Activated T-helper 1 cell treated with anti-CD3 and anti-CD28 coated beads, Interleukin-12 subunit alpha, Interleukin-12 subunit beta, Interleukin-2, Interleukin-4 antibody, amounts not matched to agents 30 ng/mL and 10 ng/mL and 1 ng/mL, durations not matched to agents 14 hours and 24 hours and 36 hours (primary cell): Measurements from ENCODE around the gene MRPL46. TPM values are rescaled to one million over a fixed set of nuclear protein-coding genes. Genes with fewer than 3 reads are reported as not detected.
"Not testable (repeated sequence)": the region's sequence is repeated elsewhere in the genome, so short reads cannot be mapped to it uniquely, and the experiment has no call there.

Experiments
- DNase-seq: peaks from one replicate; pipeline ENCODE4 v3.0.0; 2021; ENCODE audit warnings: low spot score
- H3K27ac Mint-ChIP-seq: one replicate; pipeline ENCODE4 v1.8.0; 2021; ENCODE audit warnings: mild to moderate bottlenecking, mixed read lengths
- H3K27me3 Mint-ChIP-seq: one replicate; pipeline ENCODE4 v1.8.0; 2022; ENCODE audit warnings: mild to moderate bottlenecking, moderate library complexity, mixed read lengths; ENCODE audit not compliant: insufficient read depth
- H3K36me3 Mint-ChIP-seq: one replicate; pipeline ENCODE4 v1.8.0; 2021; ENCODE audit warnings: low read depth, mixed read lengths
- H3K4me1 Mint-ChIP-seq: one replicate; pipeline ENCODE4 v1.8.0; 2021; ENCODE audit warnings: low read depth, mixed read lengths
- H3K4me3 Mint-ChIP-seq: one replicate; pipeline ENCODE4 v1.8.0; 2021; ENCODE audit warnings: mild to moderate bottlenecking, moderate library complexity, mixed read lengths
- H3K9me3 Mint-ChIP-seq: one replicate; pipeline ENCODE4 v1.8.0; 2021; ENCODE audit warnings: mixed read lengths
- intact Hi-C: fragments of 100-400 bp; cut with micrococcal nuclease; formaldehyde crosslinking; loops from one replicate; pipeline ENCODE4 v1.15.1; 2024
- total RNA-seq: library from RNA; stranded (reverse); gene quantifications from 2 replicates; pipeline ENCODE4 v1.2.3, GENCODE V29; 2022

MRPL46 gene
- total RNA-seq, 1 donor from 2014 or later, result 47.5 TPM

DNA sequence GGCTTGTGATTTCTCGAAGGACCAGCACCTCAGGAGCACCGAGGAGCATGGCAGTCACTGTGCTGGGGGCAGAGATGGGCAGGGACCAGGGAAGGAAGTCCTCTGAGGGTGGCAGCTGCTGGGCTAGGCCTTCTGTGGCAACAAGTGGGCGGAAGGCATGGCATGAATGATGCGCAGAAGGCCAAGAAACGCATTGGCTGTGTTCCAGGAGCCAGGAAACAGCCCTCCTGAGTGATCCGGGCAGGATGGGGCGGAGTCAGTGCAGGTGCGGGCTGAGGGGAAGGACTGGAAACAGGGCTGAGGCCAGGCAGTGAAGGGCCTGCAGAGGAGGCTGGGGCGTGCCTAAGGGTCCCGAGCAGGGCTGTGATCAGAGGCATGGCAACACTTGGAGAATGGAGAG lies 24.0 kb upstream of the MRPL46 start:
- Mint-ChIP-seq H3K27ac (no peak overlapping the region), H3K4me1 (no peaks in the 10 kb centered on the region), H3K36me3 (no peaks in the 10 kb centered on the region), H3K4me3 (no peak overlapping the region), H3K27me3 (no peaks in the 10 kb centered on the region), H3K9me3 (no peaks in the 10 kb centered on the region)
- no peak for DNase-seq
- intact Hi-C loops, result no loop called here

DNA sequence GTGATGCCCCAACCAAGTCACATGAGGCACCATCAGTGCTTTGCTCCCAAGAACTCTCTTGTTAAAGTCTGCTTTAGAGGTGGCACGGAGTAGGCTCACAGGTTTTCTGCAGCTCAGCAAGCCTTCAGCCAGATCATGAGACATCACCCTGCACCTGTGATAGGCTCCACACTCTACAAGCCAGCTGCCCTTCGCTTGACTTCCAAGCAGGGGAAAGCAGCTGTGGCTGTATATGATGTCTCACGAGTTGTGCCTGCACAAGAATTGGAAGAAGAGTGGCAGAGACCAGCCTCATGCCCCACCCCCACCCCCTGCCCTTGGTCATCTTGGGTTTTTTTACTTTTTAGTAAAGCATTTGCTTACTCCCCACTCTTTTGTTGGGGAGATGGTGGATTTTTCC lies 22.8 kb upstream of the MRPL46 start:
- no peaks in the 10 kb centered on the region for H3K36me3 Mint-ChIP-seq
- H3K27me3 Mint-ChIP-seq, result no peaks in the 10 kb centered on the region
- H3K4me3 Mint-ChIP-seq, result no peak overlapping the region
- intact Hi-C loops, result no loop called here
- H3K4me1 Mint-ChIP-seq, result no peaks in the 10 kb centered on the region
- DNase-seq, result no peak
- H3K9me3 Mint-ChIP-seq, result no peaks in the 10 kb centered on the region
- H3K27ac Mint-ChIP-seq, result no peak overlapping the region

DNA sequence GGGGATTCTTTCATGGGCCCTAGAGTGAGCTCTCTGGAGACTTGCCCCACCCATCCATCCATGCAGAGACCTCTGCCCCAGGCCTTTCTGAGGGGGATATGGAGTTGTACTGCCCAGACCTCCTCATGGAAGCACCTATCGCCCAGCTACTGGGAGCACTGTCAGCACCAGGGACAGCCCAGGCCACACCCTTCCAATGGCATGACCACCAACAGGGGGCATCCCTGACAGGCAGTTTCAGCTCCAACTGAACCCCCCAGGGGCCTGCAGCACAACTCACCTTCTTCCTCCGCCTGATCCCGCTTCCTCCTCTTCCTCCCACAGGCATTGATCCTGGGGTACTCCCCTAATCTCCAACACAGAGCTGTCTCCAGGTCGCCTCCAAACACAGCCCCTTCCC lies 22.1 kb upstream of the MRPL46 start:
- no peak for DNase-seq
- H3K27ac Mint-ChIP-seq, result no peak overlapping the region
- H3K36me3 Mint-ChIP-seq, result no peaks in the 10 kb centered on the region
- no peaks in the 10 kb centered on the region for H3K27me3 Mint-ChIP-seq
- intact Hi-C loops, result no loop called here
- H3K4me3 Mint-ChIP-seq, result no peak overlapping the region
- no peaks in the 10 kb centered on the region for H3K4me1 Mint-ChIP-seq
- no peaks in the 10 kb centered on the region for H3K9me3 Mint-ChIP-seq

DNA sequence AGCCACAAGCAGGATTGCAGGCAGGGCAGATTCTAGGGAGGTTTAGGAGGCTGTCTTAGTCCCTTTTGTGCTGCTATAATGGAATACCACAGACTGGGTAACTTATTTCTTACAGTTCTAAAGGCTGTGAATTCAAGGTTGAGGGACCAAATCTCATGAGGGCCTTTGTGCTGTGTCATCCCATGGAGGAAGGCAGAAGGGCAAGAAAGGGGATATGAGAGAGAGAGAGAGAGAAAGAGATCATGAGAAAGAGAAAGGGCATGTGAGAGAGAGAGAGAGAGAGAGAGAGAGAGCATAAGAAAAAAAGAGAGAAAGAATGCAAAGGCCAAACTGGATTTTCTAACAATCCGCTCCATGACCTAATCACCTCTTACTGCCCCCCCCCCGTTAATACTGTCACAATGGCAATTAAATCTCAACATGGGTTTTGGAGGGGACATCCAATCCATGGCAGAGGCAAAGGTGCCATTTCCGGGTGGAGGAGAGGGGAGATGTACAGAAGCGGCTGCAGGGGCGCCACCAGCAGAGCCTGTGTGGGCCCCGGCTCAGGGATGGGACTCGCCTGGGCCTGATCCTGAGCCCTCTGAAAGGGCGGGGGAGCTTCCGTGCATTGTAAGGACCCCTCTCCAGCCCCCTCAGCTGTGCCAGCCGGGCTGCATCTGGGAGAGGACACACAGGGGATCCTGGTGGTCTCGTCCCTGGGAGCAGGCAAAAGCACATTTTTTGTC lies 20.8 kb upstream of the MRPL46 start:
- H3K27ac Mint-ChIP-seq, result no peak overlapping the region
- no peaks in the 10 kb centered on the region for H3K9me3 Mint-ChIP-seq
- no peak for DNase-seq
- no peaks in the 10 kb centered on the region for H3K36me3 Mint-ChIP-seq
- no peaks in the 10 kb centered on the region for H3K27me3 Mint-ChIP-seq
- intact Hi-C loops, result no loop called here
- H3K4me3 Mint-ChIP-seq, result no peak overlapping the region
- H3K4me1 Mint-ChIP-seq, result no peaks in the 10 kb centered on the region

DNA sequence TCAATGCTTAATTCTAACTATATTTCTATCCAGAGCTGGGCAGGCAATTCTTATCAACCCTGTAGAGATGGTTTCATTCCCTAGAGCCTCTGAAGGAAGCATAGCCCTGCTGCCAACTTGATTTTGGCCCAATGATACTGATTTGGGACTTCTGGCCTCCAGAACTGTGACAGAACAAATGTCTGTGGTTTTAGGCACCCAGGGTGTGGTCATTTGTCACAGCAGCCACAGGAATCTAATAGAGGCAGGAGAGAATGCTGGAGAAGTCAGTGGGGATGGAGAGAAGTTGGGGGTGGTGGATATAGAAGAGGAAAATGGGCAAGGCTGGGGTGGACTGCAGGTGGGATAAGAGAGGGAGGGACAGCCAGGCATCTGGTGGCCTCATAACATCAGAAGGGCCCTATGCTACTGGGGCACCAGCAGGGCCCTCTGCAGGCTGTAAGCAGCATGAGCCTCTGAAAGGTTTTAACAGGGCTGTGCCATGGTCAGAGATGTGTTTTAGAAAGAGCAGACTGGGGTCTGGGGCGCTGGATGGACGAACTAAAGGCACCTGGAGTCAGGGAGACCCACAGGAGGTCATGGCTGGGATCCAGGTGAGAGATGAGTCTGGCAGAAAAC lies 20.1 kb upstream of the MRPL46 start:
- H3K4me3 Mint-ChIP-seq, result no peak overlapping the region
- no peaks in the 10 kb centered on the region for H3K27me3 Mint-ChIP-seq
- H3K4me1 Mint-ChIP-seq, result no peaks in the 10 kb centered on the region
- no peaks in the 10 kb centered on the region for H3K9me3 Mint-ChIP-seq
- DNase-seq, result no peak
- intact Hi-C loops, result no loop called here
- no peaks in the 10 kb centered on the region for H3K36me3 Mint-ChIP-seq
- H3K27ac Mint-ChIP-seq, result no peak overlapping the region

DNA sequence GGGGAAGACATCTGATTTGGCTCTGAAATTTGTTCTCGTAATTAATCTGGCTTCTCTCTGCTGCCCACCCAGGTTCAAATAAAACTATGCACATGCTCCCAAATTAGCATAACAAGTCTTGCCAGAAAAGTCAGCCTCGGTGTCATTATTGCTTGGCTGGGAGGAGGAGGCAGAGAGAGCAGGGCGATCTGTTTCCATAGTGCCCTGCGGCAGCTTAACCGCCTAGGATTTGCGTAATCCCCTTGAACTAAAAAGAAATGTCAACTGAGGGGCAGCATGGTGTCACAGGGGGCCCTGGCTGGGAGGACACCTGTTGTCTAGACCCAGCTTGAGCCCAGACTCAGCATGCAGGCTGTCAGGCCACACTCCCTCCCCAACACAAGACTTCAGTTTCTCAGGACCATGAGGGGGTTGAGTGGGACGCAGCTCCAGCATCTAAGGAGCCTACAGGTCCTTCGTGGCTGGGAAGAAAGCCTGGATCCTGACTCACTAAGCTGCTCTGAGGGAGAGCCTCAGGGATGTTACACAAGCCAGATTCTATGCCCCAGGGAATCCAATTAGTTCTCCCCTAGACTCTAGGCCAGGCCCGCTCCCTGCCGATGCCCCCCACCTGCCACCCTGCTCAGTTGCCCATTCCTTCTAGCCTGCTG lies 17.6 kb upstream of the MRPL46 start:
- H3K36me3 Mint-ChIP-seq, result no peaks in the 10 kb centered on the region
- intact Hi-C loops, result no loop called here
- no peaks in the 10 kb centered on the region for H3K9me3 Mint-ChIP-seq
- H3K4me3 Mint-ChIP-seq, result no peak overlapping the region
- H3K4me1 Mint-ChIP-seq, result no peaks in the 10 kb centered on the region
- H3K27ac Mint-ChIP-seq, result no peak overlapping the region
- no peak for DNase-seq
- H3K27me3 Mint-ChIP-seq, result no peaks in the 10 kb centered on the region

DNA sequence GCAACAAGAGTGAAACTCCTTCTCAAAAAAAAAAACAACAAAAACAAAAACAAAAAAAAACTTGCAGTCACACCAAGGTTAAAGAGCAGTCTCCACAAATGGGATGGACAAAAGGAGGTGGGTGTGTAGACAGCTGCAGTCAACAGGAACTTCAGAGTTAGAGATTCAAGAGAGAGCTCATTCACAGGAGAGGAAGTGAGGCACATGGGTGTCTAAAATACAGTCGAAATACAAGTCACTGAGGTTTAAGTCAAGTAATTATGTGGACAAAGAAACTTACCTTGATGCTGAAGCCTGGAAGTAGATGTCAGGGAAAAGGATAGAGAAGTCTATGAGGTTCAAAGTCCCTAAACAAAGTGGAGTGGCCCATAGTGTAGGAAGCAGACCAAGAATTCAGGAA lies 15.1 kb upstream of the MRPL46 start:
- intact Hi-C loops, result no loop called here

DNA sequence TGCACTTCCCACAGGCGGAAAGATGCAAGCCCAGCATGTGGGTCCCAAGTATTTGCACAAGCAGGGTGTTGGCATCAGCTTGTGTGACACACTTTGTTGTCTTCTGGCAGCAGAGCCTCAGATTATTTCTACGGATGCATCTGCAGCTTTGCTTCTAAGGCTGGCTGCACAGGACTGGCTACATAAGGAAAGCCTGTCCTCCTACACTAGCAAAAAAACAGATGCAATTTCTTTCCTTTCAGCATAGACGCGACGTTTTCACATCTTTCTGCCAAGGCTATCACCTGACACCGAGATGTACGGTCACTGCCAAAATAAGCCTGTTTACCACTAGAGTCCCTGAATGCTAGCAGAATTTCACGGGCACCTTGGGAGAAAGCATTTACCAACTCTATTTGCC lies 13.8 kb upstream of the MRPL46 start:
- H3K4me1 Mint-ChIP-seq, result no peaks in the 10 kb centered on the region
- H3K27me3 Mint-ChIP-seq, result no peaks in the 10 kb centered on the region
- peaks cover 13% of the 10 kb centered on the region for H3K36me3 Mint-ChIP-seq
- no peak overlapping the region for H3K27ac Mint-ChIP-seq
- intact Hi-C loops, result no loop called here
- DNase-seq, result no peak
- no peaks in the 10 kb centered on the region for H3K9me3 Mint-ChIP-seq
- no peak overlapping the region for H3K4me3 Mint-ChIP-seq

More for the DNA sequence above, 15.1 kb upstream of the MRPL46 start:
- no peak for DNase-seq
- no peaks in the 10 kb centered on the region for H3K9me3 Mint-ChIP-seq
- H3K27ac Mint-ChIP-seq, result no peak overlapping the region
- H3K4me1 Mint-ChIP-seq, result no peaks in the 10 kb centered on the region
- H3K27me3 Mint-ChIP-seq, result no peaks in the 10 kb centered on the region
- H3K4me3 Mint-ChIP-seq, result no peak overlapping the region
- peaks cover 7% of the 10 kb centered on the region for H3K36me3 Mint-ChIP-seq

DNA sequence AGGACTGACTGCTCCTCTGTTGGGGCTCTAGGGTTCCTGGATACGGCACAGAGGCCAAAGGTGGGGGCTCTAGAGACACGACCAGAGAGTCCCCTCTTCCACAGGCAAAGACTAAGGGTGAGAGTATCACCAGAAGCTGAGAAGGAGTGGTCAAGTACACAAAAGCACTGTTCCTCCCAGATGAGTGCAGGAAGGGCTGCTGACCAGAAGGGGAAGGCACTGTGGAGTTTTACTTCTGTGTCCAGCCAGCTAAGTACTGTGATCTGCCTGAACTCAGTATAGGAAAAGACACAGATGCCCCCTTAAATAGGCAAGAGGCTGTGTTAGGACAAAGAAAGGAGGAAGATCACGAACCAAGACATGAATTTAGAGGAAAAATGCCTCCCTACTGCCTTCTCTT lies 12.0 kb upstream of the MRPL46 start:
- no peak overlapping the region for H3K27ac Mint-ChIP-seq
- H3K4me1 Mint-ChIP-seq, result no peaks in the 10 kb centered on the region
- intact Hi-C loops, result no loop called here
- no peaks in the 10 kb centered on the region for H3K9me3 Mint-ChIP-seq
- no peaks in the 10 kb centered on the region for H3K27me3 Mint-ChIP-seq
- no peak overlapping the region for H3K4me3 Mint-ChIP-seq
- peaks cover 18% of the 10 kb centered on the region for H3K36me3 Mint-ChIP-seq
- no peak for DNase-seq

DNA sequence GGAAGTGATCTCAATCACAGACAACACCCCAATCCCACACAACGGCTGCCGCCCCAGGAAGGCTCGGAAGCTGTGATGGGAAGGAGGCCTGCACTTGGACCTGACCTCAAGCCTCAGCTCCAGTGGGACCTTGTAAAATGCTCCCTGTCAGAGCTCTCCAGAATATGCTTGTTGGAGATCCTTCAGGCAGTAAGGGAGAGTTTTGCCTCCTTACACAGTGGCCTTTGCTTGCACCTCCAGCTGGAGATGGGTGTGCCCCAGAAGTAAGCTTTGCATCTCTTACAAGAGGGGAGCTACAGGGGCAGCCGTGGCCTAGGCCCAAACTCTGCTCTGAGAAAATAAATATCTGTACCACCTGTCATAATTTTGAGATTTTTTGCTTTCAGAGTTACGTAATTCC lies 10.7 kb upstream of the MRPL46 start:
- Mint-ChIP-seq H3K4me3 (no peak overlapping the region), H3K9me3 (no peaks in the 10 kb centered on the region), H3K27me3 (no peaks in the 10 kb centered on the region), H3K36me3 (peaks cover 21% of the 10 kb centered on the region), H3K27ac (no peak overlapping the region), H3K4me1 (no peaks in the 10 kb centered on the region)
- intact Hi-C loops, result loop anchor here (2.0 kb wide), 1 partner anchor 69 kb away; the partner anchor contains the start of gene DET1
- DNase-seq, result no peak

DNA sequence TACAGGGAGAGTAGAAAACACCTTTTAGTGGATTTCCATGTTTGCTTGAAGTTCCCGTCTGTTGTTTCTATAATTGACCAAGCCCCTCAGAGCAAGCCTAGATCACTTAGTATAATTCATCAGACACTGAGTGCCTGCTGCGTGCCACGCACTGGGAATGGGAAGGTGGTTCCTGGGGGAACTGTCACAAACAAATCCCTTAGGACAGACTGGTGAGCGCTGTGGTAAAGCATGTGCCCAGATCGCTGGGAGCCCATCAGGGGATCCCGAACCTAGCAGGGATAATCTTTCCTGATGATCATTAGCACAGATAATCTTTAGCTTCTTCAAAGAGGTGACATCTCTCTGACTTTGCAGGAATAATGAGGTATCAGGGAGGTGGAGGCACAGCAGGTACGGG lies 9.9 kb upstream of the MRPL46 start:
- Mint-ChIP-seq H3K36me3 (peaks cover 27% of the 10 kb centered on the region), H3K4me3 (no peak overlapping the region), H3K9me3 (no peaks in the 10 kb centered on the region), H3K4me1 (peaks cover 6% of the 10 kb centered on the region), H3K27me3 (no peaks in the 10 kb centered on the region), H3K27ac (no peak overlapping the region)
- intact Hi-C loops, result loop anchor here (2.0 kb wide), 1 partner anchor 70 kb away; the partner anchor contains the start of gene DET1
- no peak for DNase-seq

DNA sequence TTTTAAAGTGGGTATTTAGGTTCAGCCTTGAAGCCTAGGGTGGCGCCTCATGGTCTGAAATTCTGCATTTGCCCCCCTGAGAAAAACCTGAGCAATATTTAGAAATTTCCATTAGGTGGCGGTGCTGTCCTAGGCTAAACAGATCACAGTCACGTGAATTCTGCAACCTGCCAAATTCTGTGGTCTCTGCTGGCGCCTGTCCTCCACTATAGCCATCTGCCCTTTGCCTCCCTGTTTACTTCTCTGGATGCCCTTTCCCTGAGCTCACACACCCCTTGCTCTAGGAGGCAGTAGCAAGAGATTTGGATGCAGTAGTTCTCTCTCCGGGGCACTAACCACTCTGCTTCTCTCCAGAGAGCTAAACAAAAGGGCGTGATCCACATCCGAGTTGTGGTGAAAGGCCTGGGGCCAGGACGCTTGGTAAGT lies 9.5 kb upstream of the MRPL46 start:
- Mint-ChIP-seq H3K4me1 (peaks cover 11% of the 10 kb centered on the region), H3K4me3 (no peak overlapping the region), H3K9me3 (no peaks in the 10 kb centered on the region), H3K27me3 (no peaks in the 10 kb centered on the region), H3K36me3 (peaks cover 29% of the 10 kb centered on the region), H3K27ac (no peak overlapping the region)
- no peak for DNase-seq
- intact Hi-C loops, result loop anchor here (1.0 to 2.0 kb wide), 2 partner anchors 70 to 188 kb away; partner anchors contain the start of gene DET1

DNA sequence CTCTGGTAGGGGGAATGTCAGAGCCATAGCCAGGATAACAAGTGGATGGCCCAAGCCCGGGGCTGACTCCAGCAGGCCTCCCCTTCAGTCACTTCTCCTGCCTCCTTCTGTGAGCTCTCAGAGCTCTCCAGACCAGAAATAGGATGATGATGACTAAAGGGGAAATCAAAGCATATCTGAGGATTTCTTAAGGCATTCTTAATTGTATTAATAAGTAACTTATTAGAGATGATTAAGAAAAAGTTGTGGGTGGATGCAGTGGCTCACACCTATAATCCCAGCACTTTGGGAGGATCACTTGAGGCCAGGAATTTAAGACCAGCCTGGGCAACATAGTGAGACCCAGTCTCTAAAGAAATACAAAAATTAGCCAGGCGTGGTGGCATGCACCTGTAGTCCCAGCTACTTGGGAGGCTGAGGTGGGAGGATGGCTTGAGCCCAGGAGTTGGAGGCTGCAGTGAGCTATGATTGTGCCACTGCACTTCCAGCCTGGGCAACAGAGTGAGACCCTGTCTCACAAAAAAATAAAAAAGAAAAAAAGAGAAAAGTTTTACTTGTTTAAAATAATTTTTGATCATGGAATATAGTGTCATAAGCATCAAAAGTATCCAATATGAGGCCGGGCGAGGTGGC lies 6.6 kb upstream of the MRPL46 start:
- H3K9me3 Mint-ChIP-seq, H3K27ac Mint-ChIP-seq, intact Hi-C loops, DNase-seq, H3K27me3 Mint-ChIP-seq, H3K4me3 Mint-ChIP-seq: not testable (repeated sequence)
- H3K36me3 Mint-ChIP-seq, result peaks cover 24% of the 10 kb centered on the region
- H3K4me1 Mint-ChIP-seq, result peaks cover 12% of the 10 kb centered on the region
